Endothelial cell of umbilical vein (primary cell): ENCODE data around the gene ELL2. TPM values are rescaled to one million over a fixed set of nuclear protein-coding genes. Genes with fewer than 3 reads are reported as not detected.

Experiments used
- BruUV-seq: library from RNA; stranded (reverse); fragments of 400-500 nt; replicated peaks from 2 replicates; lab custom pipeline; 2021; lab: Mats Ljungman, UMichigan
- CTCF ChIA-PET: fragments of 300-600, 350-600 bp; sonication (Branson Sonifier 250); formaldehyde crosslinking; loops from one replicate; lab custom pipeline; 2021; ENCODE audit warnings: antibody characterized with exemption, inconsistent platforms; lab: Charles Lee
- POLR2A ChIA-PET: fragments of 300-600, 350-600 bp; sonication (Branson Sonifier 250); formaldehyde crosslinking; loops from one replicate; lab custom pipeline; 2021; ENCODE audit warnings: antibody characterized with exemption, inconsistent platforms; lab: Charles Lee
- DNase-seq: peaks from one replicate; pipeline ENCODE4 v3.0.0-alpha.2; 2011; ENCODE audit warnings: low read depth, low spot score
- FAIRE-seq: peaks from 2 replicates; lab custom pipeline; 2011; peaks lifted over from hg19 to GRCh38; lab: Jason Lieb, UNC
- H2AFZ ChIP-seq: 2 replicates; pipeline ENCODE4 v1.6.0; 2012; ENCODE audit warnings: low read depth, low read length, control low read depth, inconsistent platforms
- H3K27ac ChIP-seq: 2 replicates; pipeline ENCODE4 v1.5.1; 2011; ENCODE audit warnings: low read depth, mild to moderate bottlenecking, control low read depth, low read length, moderate library complexity; ENCODE audit not compliant: insufficient read depth
- H3K27me3 ChIP-seq, 2 experiments: 2 replicates each; pipeline versions ENCODE4 v1.6.0 to v1.6.1; 2011; ENCODE audit warnings: low read length in 2 of 2, mixed read lengths in 1 of 2; ENCODE audit not compliant: control insufficient read depth in 2 of 2, insufficient read depth in 2 of 2
- H3K36me3 ChIP-seq, 2 experiments: 2 replicates in 1 of 2; 3 replicates in 1 of 2; pipeline ENCODE4 v1.5.1; 2011; ENCODE audit warnings: low read length in 2 of 2, mild to moderate bottlenecking in 1 of 2, moderate library complexity in 1 of 2; ENCODE audit not compliant: control insufficient read depth in 2 of 2, insufficient read depth in 2 of 2; ENCODE audit errors: extremely low read depth in 1 of 2
- H3K4me1 ChIP-seq: 3 replicates; pipeline ENCODE4 v1.5.1; 2011; ENCODE audit warnings: mild to moderate bottlenecking, low read length; ENCODE audit not compliant: control insufficient read depth, insufficient read depth; ENCODE audit errors: extremely low read depth
- H3K4me2 ChIP-seq: 2 replicates; pipeline ENCODE4 v1.6.1; 2011; ENCODE audit warnings: low read length, control low read depth, mixed read lengths; ENCODE audit not compliant: insufficient read depth
- H3K4me3 ChIP-seq, 3 experiments: fragments of 200-600 bp in 1 of 3; sonication (generic), shearing (Covaris generic) in 1 of 3; replicated peaks in 1 of 3; 2 replicates each; pipeline ENCODE4 v1.5.1; 2011 to 2016; ENCODE audit warnings: control low read depth in 3 of 3, low read length in 3 of 3, mild to moderate bottlenecking in 2 of 3, inconsistent platforms in 1 of 3, low read depth in 1 of 3, moderate library complexity in 1 of 3; ENCODE audit not compliant: insufficient read depth in 1 of 3
- H3K79me2 ChIP-seq: 2 replicates; pipeline ENCODE4 v1.6.0; 2012; ENCODE audit warnings: low read length, inconsistent platforms; ENCODE audit not compliant: control insufficient read depth, insufficient read depth
- H3K9ac ChIP-seq: replicated peaks from 2 replicates; pipeline ENCODE3; 2011; ENCODE audit warnings: low read length, control low read depth; ENCODE audit not compliant: insufficient read depth; ENCODE audit errors: extremely low read depth
- H3K9me1 ChIP-seq: replicated peaks from 3 replicates; pipeline ENCODE4 v1.6.0; 2011; ENCODE audit warnings: mild to moderate bottlenecking, low read length; ENCODE audit not compliant: control insufficient read depth, insufficient read depth; ENCODE audit errors: extremely low read depth
- H3K9me3 ChIP-seq: replicated peaks from 2 replicates; pipeline ENCODE4 v1.5.1; 2012; ENCODE audit warnings: low read length, inconsistent platforms; ENCODE audit not compliant: control insufficient read depth, insufficient read depth
- H4K20me1 ChIP-seq: replicated peaks from 2 replicates; pipeline ENCODE3; 2011; ENCODE audit warnings: mild to moderate bottlenecking, low read length; ENCODE audit not compliant: control insufficient read depth, insufficient read depth; ENCODE audit errors: extremely low read depth
- CTCF ChIP-seq, 2 donors: IDR thresholded peaks; 1 replicate in 1 of 2; 2 replicates in 1 of 2; pipeline ENCODE4 v1.5.1; 2011; ENCODE audit warnings: low read length in 2 of 2, mild to moderate bottlenecking in 2 of 2, moderate library complexity in 2 of 2, control low read depth in 1 of 2, inconsistent platforms in 1 of 2, low read depth in 1 of 2; ENCODE audit not compliant: insufficient read depth in 1 of 2; ENCODE audit errors: extremely low read depth in 1 of 2
- EZH2 ChIP-seq: IDR thresholded peaks from 2 replicates; pipeline ENCODE4 v1.6.1; 2012; ENCODE audit warnings: borderline replicate concordance, low read depth, mild to moderate bottlenecking, moderate library complexity, low read length, inconsistent platforms; ENCODE audit not compliant: severe bottlenecking
- FOS ChIP-seq: IDR thresholded peaks from 2 replicates; pipeline ENCODE4 v1.6.1; 2011; ENCODE audit warnings: mild to moderate bottlenecking, low read length, moderate library complexity, borderline replicate concordance; ENCODE audit not compliant: insufficient read depth
- GATA2 ChIP-seq: IDR thresholded peaks from 2 replicates; pipeline ENCODE4 v1.7.0; 2011; ENCODE audit warnings: low read depth, mild to moderate bottlenecking, moderate library complexity, mixed read lengths, low read length; ENCODE audit not compliant: insufficient read length, insufficient read depth
- JUN ChIP-seq: IDR thresholded peaks from 2 replicates; pipeline ENCODE4 v1.6.1; 2011; ENCODE audit warnings: borderline replicate concordance, low read depth; ENCODE audit not compliant: insufficient read length, insufficient read depth
- MAX ChIP-seq: IDR thresholded peaks from 2 replicates; pipeline ENCODE4 v1.6.1; 2011; ENCODE audit not compliant: insufficient read depth, insufficient read length
- MYC ChIP-seq: IDR thresholded peaks from one replicate; pipeline ENCODE4 v1.6.1; 2011; ENCODE audit warnings: mild to moderate bottlenecking, low read depth, low read length
- POLR2A ChIP-seq: IDR thresholded peaks from 2 replicates; pipeline ENCODE4 v1.6.1; 2012; ENCODE audit warnings: low read depth, mild to moderate bottlenecking, control low read depth, low read length
- POLR2AphosphoS5 ChIP-seq: IDR thresholded peaks from 2 replicates; pipeline ENCODE4 v1.6.1; 2012; ENCODE audit warnings: low read depth, mild to moderate bottlenecking, control low read depth, low read length, moderate library complexity; ENCODE audit not compliant: insufficient read depth
- dilution Hi-C: fragments of 300-500 bp; cut with MboI; formaldehyde crosslinking; loops from one replicate; pipeline ENCODE4 v1.15.0; 2019; ENCODE audit warnings: low sequenced_read_pairs; ENCODE audit not compliant: extremely low pct_ligation_motif_present
- intact Hi-C: fragments of 100-400 bp; cut with micrococcal nuclease; formaldehyde crosslinking; loops from one replicate; pipeline ENCODE4 v1.10.0; 2022
- polyA plus RNA-seq, 4 experiments: library from polyadenylated mRNA; depleted of rRNA in 3 of 4; stranded (reverse) in 3 of 4; unstranded in 1 of 4; fragments of >200 nt; gene quantifications; 2 replicates each; pipeline versions ENCODE4 v1.2.1 to v1.2.3, GENCODE V29; 2011 to 2012; ENCODE audit warnings: missing spikeins in 1 of 4
- total RNA-seq: library from RNA; stranded (reverse); gene quantifications from 2 replicates; pipeline ENCODE4 v1.2.3, GENCODE V29; 2021

Gene ELL2
- total and polyA plus RNA-seq, 2 donors (not counting 3 experiments of a cell fraction or from before 2014, with no cell fraction given), result 6.8 to 26.0 TPM

GRCh38 chr5:95963650-95964410, 2.2 kb upstream of the ELL2 start:
- no TSS peak for BruUV-seq
- H3K36me3 ChIP-seq, result no peaks in the 10 kb centered on the region
- no peaks in the 10 kb centered on the region for H3K27me3 ChIP-seq
- no peaks in the 10 kb centered on the region for H3K9me3 ChIP-seq
- ChIA-PET POLR2A (no interaction called here), CTCF (interaction anchor here (0.9 to 2.9 kb wide), 3 partner anchors 16 to 373 kb away, joined by 3 to 9 read pairs (median 4); no protein-coding TSS in a partner anchor)
- no peak overlapping the region for H2AFZ ChIP-seq
- dilution Hi-C loops (loop anchor here (25.0 kb wide), 1 partner anchor 373 kb away; no protein-coding TSS in a partner anchor), intact Hi-C loops (loop anchor here (5.0 kb wide), 3 partner anchors 232 to 443 kb away; partner anchors contain the start of genes RFESD and RHOBTB3)
- DNase-seq (no peak), FAIRE-seq (no peak)
- no peaks in the 10 kb centered on the region for H4K20me1 ChIP-seq
- no peak overlapping the region for H3K27ac ChIP-seq
- H3K4me1 ChIP-seq, result peaks cover 12% of the 10 kb centered on the region
- no peak overlapping the region for H3K9ac ChIP-seq
- peaks cover 22% of the 10 kb centered on the region for H3K79me2 ChIP-seq
- no peaks in the 10 kb centered on the region for H3K9me1 ChIP-seq
- no peak overlapping the region for H3K4me3 ChIP-seq
- TF ChIP-seq FOS (no peak), GATA2 (no peak), POLR2AphosphoS5 (no peak), MAX (no peak), EZH2 (no peak), POLR2A (no peak), JUN (no peak), CTCF (IDR thresholded peaks at IDR 0.05; ENCODE audit: extremely low read depth in 1 of 2, insufficient read depth in 1 of 2, low read depth in 1 of 2, low read length in 2 of 2) (no peak), MYC (no peak)
- no peak overlapping the region for H3K4me2 ChIP-seq
